Measurements from ENCODE around the gene DGUOK. TPM values are rescaled to one million over a fixed set of nuclear protein-coding genes. Genes with fewer than 3 reads are reported as not detected.

Gene DGUOK
- polyA plus RNA-seq, 4 donors, result 62.1 to 73.4 (median 65.1) TPM

Other genes with a start within 250 kb of the DGUOK start
- 10 to 100 TPM; 61.3 to 76.9 (median 73.9) TPM for gene TPRKB, start 189.5 kb upstream of the DGUOK start, polyA plus RNA-seq (ENCODE audit: insufficient read length in 4 of 4)
- 10 to 100 TPM; 30.4 to 36.9 (median 35.2) TPM for gene DUSP11, start 146.8 kb upstream of the DGUOK start, polyA plus RNA-seq (ENCODE audit: insufficient read length in 4 of 4)
- gene C2orf78, start 142.7 kb upstream of the DGUOK start, polyA plus RNA-seq (ENCODE audit: insufficient read length in 4 of 4), result not detected
- 10 to 100 TPM; 57.8 to 64.6 (median 61.6) TPM for gene STAMBP, start 97.9 kb upstream of the DGUOK start, polyA plus RNA-seq (ENCODE audit: insufficient read length in 4 of 4)
- 1 to 10 TPM in 1 of 4 donors, under 1 TPM in 3; 0.40 to 4.7 (median 0.72) TPM for gene ACTG2, start 33.9 kb upstream of the DGUOK start, polyA plus RNA-seq (ENCODE audit: insufficient read length in 4 of 4)
- 10 to 100 TPM; 19.3 to 26.9 (median 22.0) TPM for gene TET3, start 58.0 kb downstream of the DGUOK start, polyA plus RNA-seq (ENCODE audit: insufficient read length in 4 of 4)
- 10 to 100 TPM; 24.2 to 39.4 (median 28.0) TPM for gene BOLA3, start 221.0 kb downstream of the DGUOK start, polyA plus RNA-seq (ENCODE audit: insufficient read length in 4 of 4)

Measured in left renal cortex interstitium (tissue), 4 donors.